Peyer's patch (tissue), 4 donors: ENCODE results near the gene VTA1. TPM values are rescaled to one million over a fixed set of nuclear protein-coding genes. Genes with fewer than 3 reads are reported as not detected.

ENCODE experiments used
- DNase-seq, 3 donors: peaks; one replicate each; pipeline ENCODE4 v3.0.0-alpha.2; 2017 to 2019
- H3K27ac ChIP-seq, 4 donors: fragments of 200-600 bp; sonication (generic); one replicate each; pipeline ENCODE4 v1.5.1; 2016 to 2019
- H3K27me3 ChIP-seq, 2 donors: fragments of 200-600 bp; sonication (generic); one replicate each; pipeline ENCODE4 v1.5.1; 2019
- H3K36me3 ChIP-seq, 3 donors: fragments of 200-600 bp; sonication (generic); one replicate each; pipeline ENCODE4 v1.5.1; 2016 to 2019
- H3K4me1 ChIP-seq, 4 donors: fragments of 200-600 bp; sonication (generic); one replicate each; pipeline ENCODE4 v1.5.1; 2016 to 2019
- H3K4me3 ChIP-seq, 4 donors: fragments of 200-600 bp; sonication (generic); 1 replicate in 3 of 4; 2 replicates in 1 of 4; pipeline ENCODE4 v1.5.1; 2016 to 2019; ENCODE audit warnings: mild to moderate bottlenecking in 1 of 4
- H3K9me3 ChIP-seq, 4 donors: fragments of 200-600 bp; sonication (generic); one replicate each; pipeline ENCODE4 v1.5.1; 2016 to 2019; ENCODE audit warnings: mild to moderate bottlenecking in 1 of 4
- CTCF ChIP-seq, 6 experiments: fragments of 450-650 bp in 4 of 6; fragments of 200-600 bp in 2 of 6; sonication (generic) in 1 of 6; IDR thresholded peaks; one replicate each; pipeline ENCODE4 v1.5.1; 2017 to 2019; ENCODE audit warnings: antibody characterized with exemption in 6 of 6, mild to moderate bottlenecking in 3 of 6, moderate library complexity in 1 of 6
- POLR2A ChIP-seq, 2 donors: fragments of 450-650 bp; IDR thresholded peaks; one replicate each; pipeline ENCODE4 v1.5.1; 2017; ENCODE audit warnings: antibody characterized with exemption in 2 of 2, mild to moderate bottlenecking in 2 of 2, moderate library complexity in 2 of 2
- total RNA-seq, 4 donors: library from RNA; depleted of rRNA; stranded (reverse); fragments of >200 nt; gene quantifications; one replicate each; pipeline ENCODE4 v1.1.0, GENCODE V29; 2016

VTA1 gene
- total RNA-seq, 4 donors from 2014 or later, result 41.3 to 60.9 (median 50.4) TPM

GRCh38 chr6:142162780-142163179 lies 15.7 kb downstream of the VTA1 start:
- H3K4me1 ChIP-seq, result no peaks in the 10 kb centered on the region
- TF ChIP-seq CTCF (IDR thresholded peaks at IDR 0.05), result no peak
- H3K4me3 ChIP-seq, result no peak overlapping the region
- H3K27me3 ChIP-seq, result no peaks in the 10 kb centered on the region
- no peak overlapping the region for H3K27ac ChIP-seq
- H3K9me3 ChIP-seq, result no peaks in the 10 kb centered on the region
- no peak for DNase-seq
- peaks cover 0 to 15% (median 0%) of the 10 kb centered on the region in 3 donors for H3K36me3 ChIP-seq

GRCh38 chr6:142165227-142165626 lies 18.2 kb downstream of the VTA1 start:
- H3K27ac ChIP-seq, result no peak overlapping the region
- H3K27me3 ChIP-seq, result no peaks in the 10 kb centered on the region
- TF ChIP-seq CTCF (IDR thresholded peaks at IDR 0.05), result no peak
- peaks cover 0 to 37% (median 0%) of the 10 kb centered on the region in 3 donors for H3K36me3 ChIP-seq
- no peaks in the 10 kb centered on the region for H3K9me3 ChIP-seq
- no peak overlapping the region for H3K4me3 ChIP-seq
- H3K4me1 ChIP-seq, result no peaks in the 10 kb centered on the region
- no peak for DNase-seq

- Histone ChIP-seq H3K27ac (no peak overlapping the region), H3K4me1 (no peaks in the 10 kb centered on the region), H3K36me3 (peaks cover 0 to 46% (median 0%) of the 10 kb centered on the region in 3 donors), H3K9me3 (no peaks in the 10 kb centered on the region), H3K27me3 (no peaks in the 10 kb centered on the region), H3K4me3 (no peak overlapping the region)
- TF ChIP-seq POLR2A (IDR thresholded peaks at IDR 0.05) (no peak), CTCF (IDR thresholded peaks at IDR 0.05) (no peak)
- no peak for DNase-seq
Observed at GRCh38 chr6:142167071-142167470, 20.0 kb downstream of the VTA1 start.

GRCh38 chr6:142167486-142167885 lies 20.4 kb downstream of the VTA1 start:
- no peak overlapping the region for H3K4me3 ChIP-seq
- H3K36me3 ChIP-seq, result peaks cover 0 to 49% (median 0%) of the 10 kb centered on the region in 3 donors
- DNase-seq, result no peak

DNA sequence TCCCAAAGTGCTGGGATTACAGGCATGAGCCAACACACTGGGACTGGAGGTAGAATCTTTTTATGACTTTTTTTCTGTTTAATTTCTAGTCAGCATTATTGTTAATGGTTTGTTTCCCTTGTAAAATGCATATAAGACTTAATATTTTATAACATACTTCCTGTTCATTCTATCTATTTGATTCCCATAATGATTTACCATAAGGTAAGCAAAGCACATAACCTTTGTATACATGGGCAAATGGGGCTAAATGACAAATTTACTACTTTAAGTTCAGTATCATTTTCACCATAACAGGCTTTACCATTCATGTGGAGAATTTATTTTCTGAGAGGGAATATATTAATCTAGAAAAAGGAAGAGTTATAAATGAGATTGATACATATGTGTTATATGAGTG lies 24.3 kb downstream of the VTA1 start:
- Histone ChIP-seq H3K4me1 (no peaks in the 10 kb centered on the region), H3K9me3 (no peaks in the 10 kb centered on the region), H3K36me3 (peaks cover 0 to 72% (median 0%) of the 10 kb centered on the region in 3 donors), H3K27me3 (no peaks in the 10 kb centered on the region), H3K4me3 (no peak overlapping the region), H3K27ac (no peak overlapping the region)
- TF ChIP-seq POLR2A (IDR thresholded peaks at IDR 0.05) (no peak), CTCF (IDR thresholded peaks at IDR 0.05) (no peak)
- DNase-seq, result no peak

More at GRCh38 chr6:142167486-142167885, 20.4 kb downstream of the VTA1 start:
- Histone ChIP-seq H3K27ac (no peak overlapping the region), H3K4me1 (no peaks in the 10 kb centered on the region), H3K27me3 (no peaks in the 10 kb centered on the region), H3K9me3 (no peaks in the 10 kb centered on the region)
- TF ChIP-seq CTCF (IDR thresholded peaks at IDR 0.05), result no peak
- TF ChIP-seq POLR2A (IDR thresholded peaks at IDR 0.05), result no peak

DNA sequence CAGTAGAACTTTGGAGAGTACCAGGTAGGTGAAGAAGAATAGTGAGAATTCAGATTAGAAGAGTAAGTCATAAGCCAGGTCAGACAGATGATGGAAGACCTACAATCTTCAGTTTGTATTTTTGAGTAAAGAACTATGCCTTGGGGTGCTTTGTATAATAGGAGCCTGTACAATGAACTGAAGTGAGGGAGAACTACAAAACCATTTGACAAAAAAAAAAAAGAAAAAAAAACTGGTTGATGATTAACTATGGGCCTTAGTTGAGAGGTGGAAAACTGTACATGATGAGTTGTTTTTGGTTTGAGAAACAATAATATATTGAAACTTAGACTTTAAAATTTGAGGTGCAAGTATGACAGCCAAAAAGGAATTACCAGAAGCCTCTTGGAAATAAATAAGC lies 25.7 kb downstream of the VTA1 start:
- TF ChIP-seq CTCF (IDR thresholded peaks at IDR 0.05) (no peak), POLR2A (IDR thresholded peaks at IDR 0.05) (no peak)
- H3K4me1 ChIP-seq, result no peaks in the 10 kb centered on the region
- DNase-seq, result no peak
- H3K27me3 ChIP-seq, result no peaks in the 10 kb centered on the region
- H3K9me3 ChIP-seq, result no peaks in the 10 kb centered on the region
- H3K4me3 ChIP-seq, result no peak overlapping the region
- peaks cover 0 to 58% (median 0%) of the 10 kb centered on the region in 3 donors for H3K36me3 ChIP-seq
- no peak overlapping the region for H3K27ac ChIP-seq
